GM12891 (cell line): ENCODE results near the gene CIB2.

Source experiments
- POLR2A ChIP-seq: IDR thresholded peaks from 2 replicates; pipeline ENCODE4 v1.6.1; 2011; ENCODE audit warnings: low read depth, low read length, control low read depth
- POU2F2 ChIP-seq: IDR thresholded peaks from 2 replicates; pipeline ENCODE4 v1.6.1; 2011; ENCODE audit warnings: low read depth, mild to moderate bottlenecking, control low read depth, low read length, moderate library complexity
- TAF1 ChIP-seq: IDR thresholded peaks from 2 replicates; pipeline ENCODE4 v1.6.1; 2011; ENCODE audit warnings: low read depth, low read length, control low read depth

GRCh38 chr15:78155355-78155939, 24.2 kb upstream of the CIB2 start:
- no peak for TF ChIP-seq POLR2A
- no peak for TF ChIP-seq TAF1
- TF ChIP-seq POU2F2: no peak
